HCT116 (cell line): ENCODE measurements around the gene POLE3. TPM values are rescaled to one million over a fixed set of nuclear protein-coding genes. Genes with fewer than 3 reads are reported as not detected.

Experiments used
- ATAC-seq: fragments of 200-7000 bp; cut with Tn5 transposase; 2 replicates; pipeline ENCODE4 v1.9.1; 2020; ENCODE audit warnings: mild to moderate bottlenecking, moderate library complexity
- BruUV-seq: library from RNA; stranded (reverse); fragments of 400-500 nt; replicated peaks from 2 replicates; lab custom pipeline; 2021; lab: Mats Ljungman, UMichigan
- CTCF ChIA-PET: fragments of 300-600 bp; sonication (Branson Sonifier 250); formaldehyde crosslinking; loops from one replicate; lab custom pipeline; 2021; ENCODE audit warnings: antibody characterized with exemption; lab: Charles Lee
- POLR2A ChIA-PET: fragments of 300-600, 350-600 bp; sonication (Branson Sonifier 250); formaldehyde crosslinking; loops from one replicate; lab custom pipeline; 2021; ENCODE audit warnings: antibody characterized with exemption; lab: Charles Lee
- RAD21 ChIA-PET, 2 experiments: fragments of 300-600 bp; sonication (Branson Sonifier 250); formaldehyde crosslinking; loops; one replicate each; lab custom pipeline; 2023; ENCODE audit warnings: low total read pairs in 2 of 2; ENCODE audit not compliant: uncharacterized antibody in 2 of 2, unreplicated experiment in 2 of 2, low non-redundant PET in 1 of 2; lab: Charles Lee
- DNase-seq: peaks from one replicate; pipeline ENCODE4 v3.0.0-alpha.2; 2010; ENCODE audit warnings: low read depth, low spot score
- H2AFZ ChIP-seq: fragments of 200-600 bp; shearing (Covaris generic), sonication (generic); 2 replicates; pipeline ENCODE4 v1.6.1; 2017; ENCODE audit warnings: low read depth, mixed run types, mixed read lengths, antibody characterized with exemption, low read length; ENCODE audit not compliant: poor library complexity, severe bottlenecking
- H3K27ac ChIP-seq: 2 replicates; pipeline ENCODE4 v1.5.1; 2012; ENCODE audit warnings: low read depth, low read length
- H3K27me3 ChIP-seq: fragments of 200-600 bp; sonication (generic); 2 replicates; pipeline ENCODE4 v1.6.1; 2016; ENCODE audit warnings: mixed run types, low read length, mixed read lengths; ENCODE audit not compliant: insufficient read depth
- H3K36me3 ChIP-seq, 2 experiments: fragments of 200-500 bp in 1 of 2; fragments of 200-600 bp in 1 of 2; sonication (Bioruptor generic) in 1 of 2; sonication (generic) in 1 of 2; 2 replicates each; pipeline versions ENCODE4 v1.5.1 to v1.6.1; 2014 to 2016; ENCODE audit warnings: low read length in 2 of 2, inconsistent platforms in 1 of 2, mixed read lengths in 1 of 2, mixed run types in 1 of 2; ENCODE audit not compliant: insufficient read depth in 2 of 2, control insufficient read depth in 1 of 2
- H3K4me1 ChIP-seq, 2 experiments: fragments of 200-600 bp in 1 of 2; sonication (generic) in 1 of 2; 2 replicates each; pipeline versions ENCODE4 v1.5.1 to v1.6.1; 2012 to 2017; ENCODE audit warnings: low read length in 2 of 2, inconsistent platforms in 1 of 2, mild to moderate bottlenecking in 1 of 2, mixed read lengths in 1 of 2, mixed run types in 1 of 2, moderate library complexity in 1 of 2; ENCODE audit not compliant: insufficient read depth in 2 of 2, control insufficient read depth in 1 of 2
- H3K4me2 ChIP-seq: fragments of 200-600 bp; sonication (generic); 2 replicates; pipeline ENCODE4 v1.6.1; 2017; ENCODE audit warnings: mixed run types, low read length, mixed read lengths
- H3K4me3 ChIP-seq, 2 experiments: fragments of 200-600 bp in 1 of 2; sonication (generic) in 1 of 2; replicated peaks in 1 of 2; 2 replicates each; pipeline ENCODE4 v1.5.1; 2011 to 2016; ENCODE audit warnings: low read length in 2 of 2, control low read depth in 1 of 2, low read depth in 1 of 2, mild to moderate bottlenecking in 1 of 2, mixed read lengths in 1 of 2, mixed run types in 1 of 2
- H3K79me2 ChIP-seq: fragments of 200-600 bp; sonication (generic); 2 replicates; pipeline ENCODE4 v1.6.1; 2017; ENCODE audit warnings: mild to moderate bottlenecking, mixed run types, low read length, moderate library complexity, mixed read lengths; ENCODE audit not compliant: insufficient read depth
- H3K9ac ChIP-seq: fragments of 200-600 bp; sonication (generic); 2 replicates; pipeline ENCODE4 v1.6.1; 2016; ENCODE audit warnings: low read length, mixed read lengths
- H3K9me2 ChIP-seq: fragments of 200-600 bp; sonication (generic), shearing (Covaris generic); 2 replicates; pipeline ENCODE4 v1.6.1; 2017; ENCODE audit warnings: mixed run types, mild to moderate bottlenecking, moderate library complexity; ENCODE audit not compliant: insufficient read depth
- H3K9me3 ChIP-seq, 2 experiments: fragments of 200-500 bp in 1 of 2; fragments of 200-600 bp in 1 of 2; sonication (Bioruptor generic) in 1 of 2; sonication (generic) in 1 of 2; 2 replicates each; pipeline ENCODE4 v1.6.1; 2014 to 2017; ENCODE audit warnings: low read length in 2 of 2, mixed read lengths in 2 of 2, inconsistent platforms in 1 of 2, low read depth in 1 of 2, mild to moderate bottlenecking in 1 of 2, mixed run types in 1 of 2, moderate library complexity in 1 of 2; ENCODE audit not compliant: control insufficient read depth in 1 of 2, insufficient read depth in 1 of 2
- H4K20me1 ChIP-seq: fragments of 200-600 bp; sonication (generic), shearing (Covaris generic); 2 replicates; pipeline ENCODE4 v1.6.1; 2017; ENCODE audit warnings: mixed run types, mild to moderate bottlenecking, moderate library complexity; ENCODE audit not compliant: insufficient read depth
- EGR1 ChIP-seq: IDR thresholded peaks from 2 replicates; pipeline ENCODE4 v1.6.1; 2012; ENCODE audit warnings: low read depth
- EZH2 ChIP-seq: fragments of 200-600 bp; sonication (generic); IDR thresholded peaks from 2 replicates; pipeline ENCODE4 v1.6.1; 2017; ENCODE audit warnings: antibody characterized with exemption, mixed run types
- EZH2phosphoT487 ChIP-seq: fragments of 200-600 bp; IDR thresholded peaks from 2 replicates; pipeline ENCODE4 v1.6.1; 2018; ENCODE audit warnings: antibody characterized with exemption, borderline replicate concordance
- JUND ChIP-seq: IDR thresholded peaks from 2 replicates; pipeline ENCODE4 v1.6.1; 2012
- POLR2A ChIP-seq: IDR thresholded peaks from 2 replicates; pipeline ENCODE4 v1.7.0; 2011; ENCODE audit warnings: borderline replicate concordance; ENCODE audit not compliant: insufficient read depth, insufficient read length; ENCODE audit errors: extremely low read depth
- POLR2AphosphoS5 ChIP-seq: IDR thresholded peaks from 2 replicates; pipeline ENCODE4 v1.6.1; 2011; ENCODE audit warnings: mild to moderate bottlenecking, low read depth, low read length, moderate library complexity
- SIN3A ChIP-seq: IDR thresholded peaks from 2 replicates; pipeline ENCODE4 v1.6.1; 2012; ENCODE audit warnings: low read depth
- SP1 ChIP-seq: IDR thresholded peaks from 2 replicates; pipeline ENCODE4 v1.6.1; 2012; ENCODE audit warnings: low read depth
- SRF ChIP-seq: IDR thresholded peaks from 2 replicates; pipeline ENCODE4 v1.6.1; 2012; ENCODE audit warnings: low read depth
- YY1 ChIP-seq: IDR thresholded peaks from 2 replicates; pipeline ENCODE4 v1.6.1; 2011; ENCODE audit warnings: low read length, low read depth, moderate library complexity, mild to moderate bottlenecking; ENCODE audit not compliant: insufficient replicate concordance; ENCODE audit errors: extremely low read depth
- intact Hi-C: fragments of 100-400 bp; cut with micrococcal nuclease; formaldehyde crosslinking; loops from 2 replicates; pipeline ENCODE4 v1.10.0; 2022
- total RNA-seq: library from RNA; stranded (reverse); gene quantifications from one replicate; pipeline ENCODE4 v1.2.1, GENCODE V29; 2021; ENCODE audit not compliant: unreplicated experiment
- TF ChIP-seq, protein P1 (sequence below), 3 experiments: fragments of 200-600 bp in 1 of 3; sonication (generic) in 1 of 3; IDR thresholded peaks in 2 of 3; conservative IDR thresholded peaks in 1 of 3; 2 replicates each; pipeline ENCODE4 v1.5.1; 2012 to 2017; ENCODE audit warnings: low read depth in 2 of 3, low read length in 2 of 3, antibody characterized with exemption in 1 of 3, borderline replicate concordance in 1 of 3, control low read depth in 1 of 3, mild to moderate bottlenecking in 1 of 3, mixed read lengths in 1 of 3, mixed run types in 1 of 3, moderate library complexity in 1 of 3; ENCODE audit not compliant: insufficient read depth in 1 of 3
- TF ChIP-seq, protein P2 (sequence below): IDR thresholded peaks from 2 replicates; pipeline ENCODE4 v1.6.1; 2012
- TF ChIP-seq, protein P3 (sequence below): IDR thresholded peaks from 2 replicates; pipeline ENCODE4 v1.6.1; 2012

Gene POLE3
- total RNA-seq, 1 experiment from 2014 or later, result 65.1 TPM

DNA sequence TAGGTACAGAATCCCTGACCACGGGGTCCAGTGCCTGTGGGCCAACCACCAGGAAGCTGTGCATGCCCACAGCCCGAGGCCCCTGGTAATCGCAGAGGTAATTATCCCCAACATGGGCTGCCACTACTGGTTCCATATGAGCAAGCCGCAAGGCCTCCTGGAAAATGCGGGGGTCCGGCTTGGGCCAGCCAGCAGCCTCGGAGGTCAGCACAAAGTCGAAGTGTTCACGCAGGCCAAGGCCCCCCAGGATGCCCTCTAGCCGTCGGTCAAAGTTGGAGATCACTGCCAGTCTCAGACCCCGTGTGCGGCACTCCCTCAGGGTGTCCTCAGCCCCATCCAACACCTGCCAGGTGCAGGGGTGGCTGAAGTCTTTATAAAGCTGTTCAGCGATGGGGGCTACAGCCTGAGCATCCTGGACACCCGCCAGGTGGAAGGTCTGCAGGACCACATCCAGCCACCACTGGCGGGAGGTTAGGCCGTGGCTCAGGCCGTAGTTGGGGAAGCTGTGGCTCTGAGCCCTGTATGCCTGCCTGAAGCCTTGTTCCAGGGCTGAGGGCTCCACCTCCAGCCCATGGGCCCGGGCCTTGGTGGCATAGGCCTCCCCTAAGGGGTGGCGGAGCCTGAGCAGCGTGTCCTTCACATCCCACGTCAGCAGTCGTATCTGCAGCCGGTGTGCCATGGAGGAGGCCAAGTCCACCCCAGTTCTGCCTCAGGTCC lies 36.6 kb downstream of the POLE3 start (continued):
- TF ChIP-seq, protein P1, sequence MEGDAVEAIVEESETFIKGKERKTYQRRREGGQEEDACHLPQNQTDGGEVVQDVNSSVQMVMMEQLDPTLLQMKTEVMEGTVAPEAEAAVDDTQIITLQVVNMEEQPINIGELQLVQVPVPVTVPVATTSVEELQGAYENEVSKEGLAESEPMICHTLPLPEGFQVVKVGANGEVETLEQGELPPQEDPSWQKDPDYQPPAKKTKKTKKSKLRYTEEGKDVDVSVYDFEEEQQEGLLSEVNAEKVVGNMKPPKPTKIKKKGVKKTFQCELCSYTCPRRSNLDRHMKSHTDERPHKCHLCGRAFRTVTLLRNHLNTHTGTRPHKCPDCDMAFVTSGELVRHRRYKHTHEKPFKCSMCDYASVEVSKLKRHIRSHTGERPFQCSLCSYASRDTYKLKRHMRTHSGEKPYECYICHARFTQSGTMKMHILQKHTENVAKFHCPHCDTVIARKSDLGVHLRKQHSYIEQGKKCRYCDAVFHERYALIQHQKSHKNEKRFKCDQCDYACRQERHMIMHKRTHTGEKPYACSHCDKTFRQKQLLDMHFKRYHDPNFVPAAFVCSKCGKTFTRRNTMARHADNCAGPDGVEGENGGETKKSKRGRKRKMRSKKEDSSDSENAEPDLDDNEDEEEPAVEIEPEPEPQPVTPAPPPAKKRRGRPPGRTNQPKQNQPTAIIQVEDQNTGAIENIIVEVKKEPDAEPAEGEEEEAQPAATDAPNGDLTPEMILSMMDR (IDR thresholded peaks at IDR 0.05 in 2 of 3, conservative IDR thresholded peaks at IDR 0.05 in 1 of 3; ENCODE audit: borderline replicate concordance in 1 of 3, insufficient read depth in 1 of 3, low read depth in 2 of 3, low read length in 2 of 3), result no peak
- TF ChIP-seq EGR1, result no peak
- no peak for TF ChIP-seq SRF

DNA sequence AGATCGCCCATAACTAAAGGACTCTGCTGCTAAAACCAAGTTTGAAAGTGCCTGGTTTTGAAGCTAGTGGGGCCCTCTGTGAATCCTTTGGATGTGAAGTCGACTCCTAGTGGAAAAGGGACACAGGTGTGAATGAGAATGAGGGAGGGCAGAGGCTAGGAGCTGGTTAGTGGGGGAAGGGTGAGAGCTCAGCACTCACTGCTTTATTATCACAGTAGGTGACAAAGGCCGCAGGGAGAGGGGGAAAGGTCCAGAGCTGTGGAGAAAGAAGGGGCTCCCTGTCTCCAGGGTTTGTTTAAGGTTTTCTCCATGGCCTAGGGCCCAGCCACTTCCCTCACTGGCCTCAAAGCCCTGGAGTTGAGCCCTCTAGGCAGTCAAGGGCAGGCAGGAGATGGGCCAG lies 37.2 kb downstream of the POLE3 start:
- no peak for TF ChIP-seq YY1
- TF ChIP-seq, protein P1 (IDR thresholded peaks at IDR 0.05 in 2 of 3, conservative IDR thresholded peaks at IDR 0.05 in 1 of 3; ENCODE audit: borderline replicate concordance in 1 of 3, insufficient read depth in 1 of 3, low read depth in 2 of 3, low read length in 2 of 3), result no peak
- TF ChIP-seq EZH2phosphoT487, result no peak
- no peak for TF ChIP-seq SIN3A
- TF ChIP-seq, protein P2, sequence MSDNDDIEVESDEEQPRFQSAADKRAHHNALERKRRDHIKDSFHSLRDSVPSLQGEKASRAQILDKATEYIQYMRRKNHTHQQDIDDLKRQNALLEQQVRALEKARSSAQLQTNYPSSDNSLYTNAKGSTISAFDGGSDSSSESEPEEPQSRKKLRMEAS, result no peak
- TF ChIP-seq JUND, result no peak
- no peak for TF ChIP-seq SP1
- no peak for TF ChIP-seq SRF
- no peak for TF ChIP-seq EZH2
- no peak for TF ChIP-seq POLR2A
- no peak for TF ChIP-seq POLR2AphosphoS5
- TF ChIP-seq, protein P3, sequence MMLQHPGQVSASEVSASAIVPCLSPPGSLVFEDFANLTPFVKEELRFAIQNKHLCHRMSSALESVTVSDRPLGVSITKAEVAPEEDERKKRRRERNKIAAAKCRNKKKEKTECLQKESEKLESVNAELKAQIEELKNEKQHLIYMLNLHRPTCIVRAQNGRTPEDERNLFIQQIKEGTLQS, result no peak
- TF ChIP-seq EGR1, result no peak
- CTCF ChIA-PET, result no interaction called here

More for the DNA sequence above, 37.2 kb downstream of the POLE3 start:
- no peak overlapping the region for H2AFZ ChIP-seq
- ATAC-seq, result no peak
- H3K79me2 ChIP-seq, result peaks cover 14% of the 10 kb centered on the region
- intact Hi-C loops, result no loop called here
- DNase-seq, result no peak
- peaks cover 6 to 7% of the 10 kb centered on the region in 2 experiments; a peak in 2 of 4 replicates for H3K36me3 ChIP-seq
- no peak overlapping the region for H3K4me3 ChIP-seq
- peaks cover 12 to 17% of the 10 kb centered on the region in 2 experiments for H3K4me1 ChIP-seq
- POLR2A ChIA-PET, result no interaction called here
- H3K27me3 ChIP-seq, result no peaks in the 10 kb centered on the region
- RAD21 ChIA-PET, result no interaction called here
- no peaks in the 10 kb centered on the region for H4K20me1 ChIP-seq
- no peak overlapping the region for H3K27ac ChIP-seq
- no TSS peak for BruUV-seq
- H3K9me2 ChIP-seq, result no peaks in the 10 kb centered on the region
- H3K9me3 ChIP-seq, result no peaks in the 10 kb centered on the region
- H3K4me2 ChIP-seq, result no peak overlapping the region
- no peak overlapping the region for H3K9ac ChIP-seq
